Activated naive CD8-positive, alpha-beta T cell (primary cell): ENCODE data around the gene ASPG.

Experiments
- H3K27ac Mint-ChIP-seq: one replicate; pipeline ENCODE4 v1.8.0; 2021; ENCODE audit warnings: mixed read lengths
- H3K27me3 Mint-ChIP-seq: one replicate; pipeline ENCODE4 v1.8.0; 2021; ENCODE audit warnings: mixed read lengths
- H3K36me3 Mint-ChIP-seq: one replicate; pipeline ENCODE4 v1.8.0; 2021; ENCODE audit warnings: mixed read lengths
- H3K4me1 Mint-ChIP-seq: one replicate; pipeline ENCODE4 v1.8.0; 2021; ENCODE audit warnings: low read depth, mixed read lengths
- H3K4me3 Mint-ChIP-seq: one replicate; pipeline ENCODE4 v1.8.0; 2021; ENCODE audit warnings: mild to moderate bottlenecking, mixed read lengths
- H3K9me3 Mint-ChIP-seq: one replicate; pipeline ENCODE4 v1.8.0; 2021; ENCODE audit warnings: low read depth, mixed read lengths

Gene ASPG

DNA sequence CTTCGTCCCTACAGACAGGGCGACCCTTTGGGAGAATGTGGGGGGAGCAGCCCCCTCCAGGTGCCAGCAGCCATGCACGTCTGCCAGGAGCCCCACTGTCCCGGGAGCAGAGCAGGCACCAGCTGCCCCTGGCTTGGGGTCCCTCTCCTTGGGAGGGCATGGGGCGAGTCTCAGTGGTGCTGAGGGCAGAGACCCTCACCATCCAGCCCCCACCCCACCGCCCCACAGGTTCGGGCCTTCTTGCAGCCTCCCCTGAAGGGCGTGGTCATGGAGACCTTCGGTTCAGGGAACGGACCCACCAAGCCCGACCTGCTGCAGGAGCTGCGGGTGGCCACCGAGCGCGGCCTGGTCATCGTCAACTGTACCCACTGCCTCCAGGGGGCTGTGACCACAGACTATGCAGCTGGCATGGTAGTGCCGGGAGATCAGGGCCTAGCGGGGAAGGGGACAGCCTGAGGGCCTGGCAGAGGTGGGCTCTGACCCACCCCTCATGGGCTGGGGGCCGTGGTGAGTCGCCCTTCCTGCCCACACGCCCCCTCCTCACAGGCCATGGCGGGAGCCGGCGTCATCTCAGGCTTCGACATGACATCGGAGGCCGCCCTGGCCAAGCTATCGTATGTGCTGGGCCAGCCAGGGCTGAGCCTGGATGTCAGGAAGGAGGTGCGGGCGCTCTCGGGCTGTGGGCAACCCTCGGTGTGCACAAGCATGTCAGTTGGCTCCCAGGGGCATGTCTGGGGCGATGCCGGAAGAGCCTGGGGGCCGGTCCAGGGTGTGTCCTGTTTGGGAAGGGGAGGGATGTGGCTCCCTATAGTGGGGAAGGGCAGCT lies 18.8 kb downstream of the ASPG start:
- H3K27ac Mint-ChIP-seq, result no peak overlapping the region
- H3K36me3 Mint-ChIP-seq, result no peaks in the 10 kb centered on the region
- no peaks in the 10 kb centered on the region for H3K9me3 Mint-ChIP-seq
- no peaks in the 10 kb centered on the region for H3K4me1 Mint-ChIP-seq
- no peak overlapping the region for H3K4me3 Mint-ChIP-seq
- H3K27me3 Mint-ChIP-seq, result no peaks in the 10 kb centered on the region

DNA sequence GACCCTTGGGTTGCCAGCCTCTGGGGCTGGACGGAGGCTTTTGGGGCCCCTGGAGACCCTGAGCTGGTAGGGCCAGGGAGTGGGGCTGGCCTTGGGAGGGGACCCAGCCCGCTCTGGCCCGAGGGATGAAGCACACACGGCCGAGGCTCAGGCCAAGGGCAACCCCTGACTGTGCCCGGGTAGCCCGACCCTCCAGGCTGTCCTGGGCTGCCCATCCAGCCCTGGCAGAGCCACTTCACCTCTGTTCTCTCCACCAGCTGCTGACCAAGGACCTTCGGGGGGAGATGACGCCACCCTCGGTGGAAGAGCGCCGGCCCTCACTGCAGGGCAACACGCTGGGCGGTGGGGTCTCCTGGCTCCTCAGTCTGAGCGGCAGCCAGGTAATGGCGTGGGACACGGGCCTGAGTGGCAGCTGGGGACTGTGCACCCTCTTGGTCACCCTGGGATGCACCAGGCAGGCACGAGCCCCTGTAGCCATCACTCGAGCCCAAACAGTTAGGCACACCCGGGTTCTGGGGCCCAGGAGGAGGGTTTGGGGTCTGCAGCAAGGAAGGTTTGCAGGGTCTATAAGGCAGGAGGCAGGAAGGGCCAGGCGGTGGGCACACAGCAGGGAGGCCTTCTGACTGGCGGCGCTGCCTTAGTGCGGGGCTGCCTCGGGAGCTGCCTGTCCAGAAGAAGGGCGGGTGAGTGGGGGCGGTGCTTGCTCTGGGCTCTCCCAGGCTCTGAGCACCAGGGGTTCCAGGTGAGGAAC lies 19.7 kb downstream of the ASPG start:
- Mint-ChIP-seq H3K9me3 (no peaks in the 10 kb centered on the region), H3K27ac (no peak overlapping the region), H3K4me3 (no peak overlapping the region), H3K4me1 (no peaks in the 10 kb centered on the region), H3K36me3 (no peaks in the 10 kb centered on the region), H3K27me3 (no peaks in the 10 kb centered on the region)

DNA sequence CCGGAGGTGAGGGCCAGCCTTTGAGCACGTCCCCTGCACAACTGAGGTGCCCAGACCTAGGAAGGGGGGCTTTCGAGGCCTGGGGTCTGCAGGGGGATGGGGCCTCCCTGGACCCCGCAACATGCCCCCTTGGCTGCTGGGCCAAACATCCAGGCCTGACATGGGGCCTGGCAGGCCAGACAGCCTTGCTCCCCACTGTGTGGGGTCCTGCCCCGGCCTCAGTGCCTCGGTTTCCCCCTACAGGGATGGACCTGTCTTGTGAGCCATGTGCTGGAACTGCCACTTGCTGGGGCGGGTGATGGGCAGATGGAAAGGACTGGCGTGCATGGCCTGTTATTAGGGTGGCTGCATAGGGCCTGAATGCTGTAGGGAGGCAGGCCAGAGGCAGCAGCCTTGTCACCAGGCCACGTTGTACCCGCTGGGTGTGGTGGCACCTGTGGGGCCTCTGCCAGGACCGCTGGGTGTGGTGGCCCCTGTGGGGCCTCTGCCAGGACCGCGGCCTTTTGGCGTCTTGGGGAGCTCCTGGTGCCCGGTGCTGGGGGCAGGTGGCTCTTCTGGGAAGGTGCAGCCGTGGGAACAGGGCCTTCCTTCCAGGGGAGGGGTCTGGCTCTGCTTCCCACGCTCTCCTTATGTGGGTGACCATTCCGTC lies 20.4 kb downstream of the ASPG start:
- Mint-ChIP-seq H3K27ac (no peak overlapping the region), H3K4me1 (no peaks in the 10 kb centered on the region), H3K36me3 (no peaks in the 10 kb centered on the region), H3K27me3 (no peaks in the 10 kb centered on the region), H3K4me3 (no peak overlapping the region), H3K9me3 (no peaks in the 10 kb centered on the region)

DNA sequence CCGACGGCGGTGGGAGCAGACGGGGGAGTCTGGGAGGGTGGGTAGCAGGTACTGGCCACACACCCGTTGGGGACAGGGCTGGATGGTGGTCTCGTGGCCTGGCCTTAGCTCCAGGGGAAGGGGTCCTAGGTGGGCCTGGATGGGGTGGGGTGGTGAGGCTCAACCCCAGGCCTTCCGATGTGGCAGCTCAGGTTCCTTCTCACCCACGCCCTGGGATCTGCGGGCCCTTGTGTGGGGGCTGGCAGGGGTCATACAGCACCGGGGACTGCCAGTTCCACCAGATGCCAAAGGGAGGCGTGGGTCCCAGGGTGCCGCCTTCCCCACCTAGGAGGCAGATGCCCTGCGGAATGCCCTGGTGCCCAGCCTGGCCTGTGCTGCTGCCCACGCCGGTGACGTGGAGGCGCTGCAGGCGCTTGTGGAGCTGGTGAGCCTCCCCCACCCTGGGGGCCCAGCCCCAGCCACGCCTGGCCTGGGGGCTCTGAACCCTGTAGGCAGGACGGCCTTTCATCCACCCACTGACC lies 21.0 kb downstream of the ASPG start:
- Mint-ChIP-seq H3K4me1 (no peaks in the 10 kb centered on the region), H3K4me3 (no peak overlapping the region), H3K27ac (no peak overlapping the region), H3K27me3 (no peaks in the 10 kb centered on the region), H3K36me3 (no peaks in the 10 kb centered on the region), H3K9me3 (no peaks in the 10 kb centered on the region)

DNA sequence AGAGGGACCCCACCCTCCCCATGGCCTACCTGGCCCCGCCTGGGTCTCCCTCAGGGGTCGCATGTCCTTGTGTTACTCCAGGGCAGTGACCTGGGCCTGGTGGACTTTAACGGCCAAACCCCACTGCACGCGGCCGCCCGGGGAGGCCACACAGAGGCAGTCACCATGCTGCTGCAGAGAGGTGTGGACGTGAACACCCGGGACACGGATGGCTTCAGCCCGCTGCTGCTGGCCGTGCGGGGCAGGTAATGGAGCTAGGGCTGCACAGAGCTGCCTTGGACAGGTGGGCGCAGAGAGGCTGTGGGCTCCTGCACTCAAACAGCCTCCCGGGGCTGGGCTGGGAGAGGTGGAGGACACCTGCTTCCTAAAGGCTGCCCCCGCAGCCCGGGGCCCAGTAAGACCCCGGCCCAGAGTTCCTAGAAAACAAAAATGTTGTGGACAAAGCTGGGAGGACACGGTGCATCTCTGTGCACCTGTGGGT lies 21.6 kb downstream of the ASPG start:
- Mint-ChIP-seq H3K4me3 (no peak overlapping the region), H3K4me1 (no peaks in the 10 kb centered on the region), H3K9me3 (no peaks in the 10 kb centered on the region), H3K27me3 (no peaks in the 10 kb centered on the region), H3K36me3 (no peaks in the 10 kb centered on the region), H3K27ac (no peak overlapping the region)

DNA sequence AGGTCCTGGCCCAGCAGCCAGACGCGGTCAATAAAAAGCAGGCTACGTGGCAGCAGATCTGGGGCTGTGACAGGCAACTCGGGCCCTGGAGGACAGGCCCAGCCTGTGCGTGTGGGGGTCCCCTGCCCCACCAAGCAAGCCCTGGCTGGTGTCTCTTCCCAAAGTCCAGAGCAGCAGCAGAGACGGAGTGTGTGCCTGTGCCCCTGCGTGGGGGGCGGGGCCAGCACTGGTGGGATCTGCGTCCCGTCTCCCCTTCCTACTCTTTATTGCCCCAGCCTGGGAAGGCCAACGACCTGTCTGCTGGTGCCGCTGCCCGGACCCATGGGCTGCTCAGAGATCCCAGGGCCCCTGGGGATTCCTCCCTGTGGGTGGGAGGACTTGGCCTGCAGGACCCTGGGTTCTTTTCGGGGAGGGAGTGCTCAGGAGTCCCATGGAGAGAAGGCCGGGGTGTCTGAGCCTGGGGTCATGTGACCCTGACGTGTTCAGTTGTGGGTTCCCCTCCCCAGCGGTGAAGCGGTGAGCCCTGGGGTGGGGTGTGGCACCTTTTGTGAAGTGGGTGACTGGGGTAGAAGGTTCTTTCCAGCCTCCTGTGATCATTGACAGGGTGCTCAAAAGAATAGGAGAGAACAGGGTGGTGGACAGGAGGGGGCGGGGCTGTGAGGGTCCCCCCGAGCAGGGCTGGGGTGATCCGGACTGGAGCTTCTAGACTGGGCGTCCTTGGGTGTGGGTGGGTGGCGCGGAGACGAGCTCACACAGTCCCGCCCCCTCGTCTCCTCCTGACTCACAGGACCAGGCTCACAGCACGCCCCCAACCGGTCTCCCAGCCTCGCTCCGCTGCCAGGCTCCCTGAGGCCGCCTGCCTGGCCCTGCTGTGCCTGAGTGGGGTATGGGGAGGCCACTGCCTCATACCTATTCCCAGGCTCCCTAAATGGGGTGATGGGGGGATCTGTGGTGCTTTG lies 22.4 kb downstream of the ASPG start:
- Mint-ChIP-seq H3K36me3 (no peaks in the 10 kb centered on the region), H3K4me3 (no peak overlapping the region), H3K27me3 (no peaks in the 10 kb centered on the region), H3K4me1 (no peaks in the 10 kb centered on the region), H3K27ac (no peak overlapping the region), H3K9me3 (no peaks in the 10 kb centered on the region)

DNA sequence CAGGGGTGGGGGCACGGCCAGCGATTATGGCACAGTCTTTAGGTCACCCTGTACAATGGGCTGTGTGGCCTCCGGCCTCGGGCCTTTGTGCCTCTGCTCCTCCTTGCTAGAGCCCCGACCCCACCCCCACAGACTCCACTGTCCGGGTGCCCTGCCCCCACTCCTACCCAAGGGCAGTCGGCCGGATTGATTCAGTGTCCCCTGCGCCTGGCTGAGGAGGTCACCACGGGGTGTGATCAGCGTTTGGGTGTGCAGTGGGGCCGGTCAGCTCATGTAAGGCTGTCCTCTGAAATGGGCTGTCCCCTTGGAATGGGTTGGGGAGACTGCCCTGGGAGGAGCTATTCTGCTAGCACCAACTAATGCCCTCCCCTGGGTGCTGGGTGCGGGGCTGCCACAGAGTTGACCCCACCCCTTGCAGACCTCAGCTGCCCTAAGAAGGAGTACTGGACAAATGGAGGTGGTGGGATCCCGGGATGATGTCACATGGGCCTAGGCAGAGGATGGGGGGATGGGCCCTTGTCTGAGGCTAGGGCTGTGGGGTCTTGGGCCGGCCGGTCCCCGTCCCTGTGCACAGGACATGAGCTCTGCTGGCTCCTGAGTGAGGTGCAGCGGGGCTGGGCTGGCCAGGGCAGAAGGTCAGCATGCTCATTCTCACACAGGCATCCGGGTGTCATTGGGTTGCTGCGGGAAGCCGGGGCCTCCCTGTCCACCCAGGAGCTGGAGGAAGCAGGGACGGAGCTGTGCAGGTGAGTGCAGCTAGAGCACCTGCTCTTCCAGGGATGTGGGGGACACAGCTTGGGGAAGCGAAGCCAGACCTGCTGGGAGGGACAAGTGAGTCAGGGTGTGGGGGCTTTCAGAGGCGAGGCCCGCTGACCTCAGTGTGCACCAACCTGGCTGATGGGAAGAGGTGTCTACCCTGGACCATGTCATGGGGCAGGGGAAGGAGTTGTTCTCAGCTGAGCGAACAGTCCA lies 23.4 kb downstream of the ASPG start:
- Mint-ChIP-seq H3K27me3 (no peaks in the 10 kb centered on the region), H3K27ac (no peak overlapping the region), H3K4me1 (no peaks in the 10 kb centered on the region), H3K4me3 (no peak overlapping the region), H3K9me3 (no peaks in the 10 kb centered on the region), H3K36me3 (no peaks in the 10 kb centered on the region)

DNA sequence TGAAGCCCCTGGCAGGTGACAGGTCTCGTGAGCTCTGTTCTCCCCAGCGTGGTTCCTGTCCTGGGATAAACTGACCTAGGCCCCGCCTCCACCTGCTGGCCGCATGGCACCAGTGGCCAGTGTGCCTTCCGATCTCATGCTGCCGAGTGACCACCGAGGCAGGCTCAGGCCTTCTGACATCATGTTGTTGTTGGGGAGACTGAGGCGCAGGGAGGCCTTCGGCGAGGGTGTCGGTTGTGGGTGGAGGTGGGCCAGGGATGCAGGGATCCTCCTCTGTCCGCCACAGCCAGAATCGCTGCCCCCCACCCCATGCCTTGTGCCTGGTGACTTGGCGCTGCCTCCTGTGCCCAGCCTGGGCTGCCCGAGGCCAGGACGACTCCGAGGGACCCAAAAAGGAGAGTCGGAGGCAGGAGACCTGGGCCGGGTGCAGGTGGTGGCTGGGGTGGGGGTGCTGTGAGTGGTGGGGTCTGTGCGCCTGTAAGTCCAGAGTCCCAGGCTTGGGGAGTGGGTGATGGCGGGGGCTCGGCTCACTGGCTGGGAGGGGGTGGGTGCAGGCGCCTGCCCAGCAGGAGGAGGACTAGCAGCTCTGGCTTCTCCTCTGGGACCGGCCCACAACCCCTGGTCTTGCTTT lies 24.3 kb downstream of the ASPG start:
- Mint-ChIP-seq H3K9me3 (no peaks in the 10 kb centered on the region), H3K27me3 (no peaks in the 10 kb centered on the region), H3K27ac (no peak overlapping the region), H3K4me3 (no peak overlapping the region), H3K4me1 (no peaks in the 10 kb centered on the region), H3K36me3 (no peaks in the 10 kb centered on the region)

DNA sequence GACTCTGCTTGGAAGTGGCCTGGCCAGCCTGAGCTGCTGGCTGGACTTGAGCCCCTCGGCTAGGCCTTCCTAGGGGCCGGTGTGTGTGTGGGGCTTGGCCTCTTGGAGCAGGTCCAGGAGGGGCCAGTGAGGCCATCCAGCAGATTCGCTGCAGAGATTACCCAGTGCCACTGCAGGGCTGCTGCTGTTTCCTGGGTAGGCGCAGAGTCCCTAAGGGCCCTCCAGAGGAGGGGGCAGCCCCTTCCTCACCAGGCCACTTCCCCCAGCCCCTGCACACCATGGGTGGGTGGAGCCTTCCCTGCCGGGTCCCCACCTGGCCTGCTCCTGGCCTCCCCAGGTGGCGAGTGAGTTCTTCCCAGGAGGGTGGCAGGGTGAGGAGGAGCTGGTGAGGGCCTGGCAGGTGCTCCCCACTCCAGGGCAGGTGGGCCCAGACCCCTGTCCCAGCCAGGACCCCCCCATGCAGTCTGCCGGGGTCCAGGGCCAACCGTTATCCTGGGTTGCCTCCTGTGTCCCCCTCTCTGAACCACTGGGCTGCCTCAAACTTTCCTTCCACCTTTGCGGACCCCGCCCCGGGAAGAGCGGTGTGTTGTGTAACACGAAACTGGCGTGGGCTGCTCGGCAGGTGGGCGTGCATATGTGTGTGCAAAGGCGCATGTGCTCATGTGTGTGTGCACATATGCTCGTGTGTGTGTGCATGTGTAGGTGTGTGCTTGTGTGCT lies 25.1 kb downstream of the ASPG start:
- Mint-ChIP-seq H3K9me3 (no peaks in the 10 kb centered on the region), H3K36me3 (no peaks in the 10 kb centered on the region), H3K27me3 (peaks cover 3% of the 10 kb centered on the region), H3K4me1 (no peaks in the 10 kb centered on the region), H3K27ac (no peak overlapping the region), H3K4me3 (no peak overlapping the region)

DNA sequence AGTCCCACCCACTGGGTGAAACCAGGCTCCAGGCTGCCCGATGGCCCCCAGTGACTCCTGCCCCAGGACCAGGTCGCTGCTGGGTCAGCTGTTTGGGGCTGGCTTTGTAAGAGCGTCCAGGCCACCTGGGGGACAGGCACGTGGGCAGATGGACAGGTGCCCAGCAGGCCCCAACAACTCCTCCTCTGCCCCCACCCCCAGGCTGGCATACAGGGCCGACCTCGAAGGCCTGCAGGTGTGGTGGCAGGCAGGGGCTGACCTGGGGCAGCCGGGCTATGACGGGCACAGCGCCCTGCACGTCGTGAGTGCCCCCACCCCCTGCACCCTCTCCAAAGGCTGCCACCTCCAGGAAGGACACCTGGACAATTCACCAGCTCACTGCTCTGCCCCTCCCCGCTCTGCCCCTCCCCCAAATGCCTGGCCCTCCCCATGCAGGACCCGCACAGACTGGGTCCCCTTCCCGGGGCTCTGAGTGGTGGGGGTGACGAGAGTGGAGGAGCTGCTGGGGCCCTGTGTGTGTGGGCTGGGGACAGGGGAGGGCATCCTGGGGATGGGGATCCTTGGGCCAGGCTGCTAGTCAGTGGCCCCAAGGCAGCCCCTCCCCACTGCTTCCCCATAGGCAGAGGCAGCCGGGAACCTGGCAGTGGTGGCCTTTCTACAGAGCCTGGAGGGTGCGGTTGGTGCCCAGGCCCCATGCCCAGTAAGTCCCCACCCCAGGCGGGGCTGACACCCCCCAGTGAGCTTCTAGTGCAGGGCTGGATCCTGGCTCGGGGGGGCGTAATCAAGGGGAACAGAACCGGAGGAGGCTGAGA lies 26.0 kb downstream of the ASPG start:
- no peaks in the 10 kb centered on the region for H3K36me3 Mint-ChIP-seq
- no peaks in the 10 kb centered on the region for H3K9me3 Mint-ChIP-seq
- H3K27ac Mint-ChIP-seq, result no peak overlapping the region
- no peaks in the 10 kb centered on the region for H3K4me1 Mint-ChIP-seq
- no peak overlapping the region for H3K4me3 Mint-ChIP-seq
- H3K27me3 Mint-ChIP-seq, result peaks cover 5% of the 10 kb centered on the region

DNA sequence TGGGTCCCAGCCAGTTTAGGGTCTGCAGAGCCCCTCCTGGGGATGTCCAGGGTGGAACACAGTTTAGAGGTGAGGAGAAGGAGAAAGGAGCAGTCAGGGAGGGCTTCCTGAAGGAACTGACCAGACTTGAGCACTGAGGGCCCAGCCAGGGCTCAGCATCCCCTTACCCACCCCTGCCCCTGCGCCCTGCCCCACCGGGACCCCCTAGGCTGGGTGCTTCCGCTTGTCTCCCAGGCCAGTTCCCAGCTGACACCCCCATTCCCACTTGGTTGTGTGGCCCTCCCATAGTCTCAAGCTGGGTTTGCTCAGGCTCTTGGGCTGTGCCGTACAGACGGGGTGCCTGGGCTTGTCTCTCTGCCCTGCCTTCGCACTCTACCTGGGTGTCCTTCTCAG lies 26.6 kb downstream of the ASPG start:
- H3K4me1 Mint-ChIP-seq, result no peaks in the 10 kb centered on the region
- peaks cover 5% of the 10 kb centered on the region for H3K27me3 Mint-ChIP-seq
- no peaks in the 10 kb centered on the region for H3K36me3 Mint-ChIP-seq
- H3K9me3 Mint-ChIP-seq, result no peaks in the 10 kb centered on the region
- no peak overlapping the region for H3K27ac Mint-ChIP-seq
- no peak overlapping the region for H3K4me3 Mint-ChIP-seq
